Measurements from ENCODE around the gene NR3C2. TPM values are rescaled to one million over a fixed set of nuclear protein-coding genes. Genes with fewer than 3 reads are reported as not detected.

The NR3C2 gene
- polyA plus RNA-seq, 1 experiment = 0.14 TPM

DNA sequence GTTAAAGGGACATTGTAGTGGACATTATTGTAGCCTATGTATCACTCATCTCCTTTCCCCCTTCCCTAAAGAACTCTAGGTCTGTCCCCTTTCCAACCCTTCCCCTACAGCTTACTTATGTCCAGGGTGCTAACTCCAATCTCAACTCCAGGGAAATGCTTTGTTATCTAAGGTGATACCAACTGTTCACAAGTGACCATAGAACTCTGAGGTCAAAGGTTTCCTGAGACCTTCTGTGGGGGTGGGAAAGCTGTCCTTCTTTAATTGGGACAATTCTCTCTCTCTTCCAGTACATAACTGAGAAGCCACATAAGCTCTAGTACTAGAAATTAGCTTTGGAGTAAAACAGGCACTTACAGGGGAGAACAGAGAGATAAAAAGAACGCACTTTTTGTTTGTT, 212.4 kb downstream of the NR3C2 start:
- CTCF ChIA-PET = no interaction called here

DNA sequence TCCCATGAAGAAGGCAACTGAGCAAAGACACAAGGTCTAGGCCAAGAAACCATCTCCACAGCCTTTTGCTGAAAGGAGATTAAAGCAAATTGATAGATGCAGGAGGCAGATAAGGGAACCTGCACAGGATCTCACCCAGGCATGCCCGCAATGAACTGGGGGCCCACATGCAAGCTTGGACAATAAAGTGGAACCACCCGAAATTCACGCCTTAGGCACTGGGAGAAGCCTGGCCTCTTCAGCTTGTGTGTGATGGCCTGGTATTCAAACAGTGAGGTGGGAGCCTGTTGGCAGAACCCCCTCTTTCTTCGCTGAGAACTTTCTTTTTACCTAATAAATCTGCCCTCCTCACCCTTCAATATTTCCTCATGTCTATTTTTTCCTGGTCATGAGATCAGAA, 213.2 kb downstream of the NR3C2 start:
- Histone ChIP-seq H3K27me3 (ENCODE audit: control insufficient read depth, insufficient read depth, low read length) (no peaks in the 10 kb centered on the region), H3K4me3 (ENCODE audit: low read depth, low read length) (no peak overlapping the region), H3K27ac (ENCODE audit: low read depth, low read length) (no peak overlapping the region), H3K9me3 (ENCODE audit: control insufficient read depth, insufficient read depth, low read length) (no peaks in the 10 kb centered on the region)
- no peak for DNase-seq (ENCODE audit: low read depth, low spot score)
- POLR2A ChIA-PET = no interaction called here
- TF ChIP-seq, protein P1, sequence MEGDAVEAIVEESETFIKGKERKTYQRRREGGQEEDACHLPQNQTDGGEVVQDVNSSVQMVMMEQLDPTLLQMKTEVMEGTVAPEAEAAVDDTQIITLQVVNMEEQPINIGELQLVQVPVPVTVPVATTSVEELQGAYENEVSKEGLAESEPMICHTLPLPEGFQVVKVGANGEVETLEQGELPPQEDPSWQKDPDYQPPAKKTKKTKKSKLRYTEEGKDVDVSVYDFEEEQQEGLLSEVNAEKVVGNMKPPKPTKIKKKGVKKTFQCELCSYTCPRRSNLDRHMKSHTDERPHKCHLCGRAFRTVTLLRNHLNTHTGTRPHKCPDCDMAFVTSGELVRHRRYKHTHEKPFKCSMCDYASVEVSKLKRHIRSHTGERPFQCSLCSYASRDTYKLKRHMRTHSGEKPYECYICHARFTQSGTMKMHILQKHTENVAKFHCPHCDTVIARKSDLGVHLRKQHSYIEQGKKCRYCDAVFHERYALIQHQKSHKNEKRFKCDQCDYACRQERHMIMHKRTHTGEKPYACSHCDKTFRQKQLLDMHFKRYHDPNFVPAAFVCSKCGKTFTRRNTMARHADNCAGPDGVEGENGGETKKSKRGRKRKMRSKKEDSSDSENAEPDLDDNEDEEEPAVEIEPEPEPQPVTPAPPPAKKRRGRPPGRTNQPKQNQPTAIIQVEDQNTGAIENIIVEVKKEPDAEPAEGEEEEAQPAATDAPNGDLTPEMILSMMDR (IDR thresholded peaks at IDR 0.05; ENCODE audit: low read depth, low read length) = no peak
- CTCF ChIA-PET = no interaction called here

More for the DNA sequence above, 212.4 kb downstream of the NR3C2 start:
- Histone ChIP-seq H3K27me3 (ENCODE audit: control insufficient read depth, insufficient read depth, low read length) (no peaks in the 10 kb centered on the region), H3K9me3 (ENCODE audit: control insufficient read depth, insufficient read depth, low read length) (no peaks in the 10 kb centered on the region), H3K4me3 (ENCODE audit: low read depth, low read length) (no peak overlapping the region), H3K27ac (ENCODE audit: low read depth, low read length) (no peak overlapping the region)
- TF ChIP-seq, protein P1 (IDR thresholded peaks at IDR 0.05; ENCODE audit: low read depth, low read length) = no peak
- no peak for DNase-seq (ENCODE audit: low read depth, low spot score)
- POLR2A ChIA-PET = no interaction called here

DNA sequence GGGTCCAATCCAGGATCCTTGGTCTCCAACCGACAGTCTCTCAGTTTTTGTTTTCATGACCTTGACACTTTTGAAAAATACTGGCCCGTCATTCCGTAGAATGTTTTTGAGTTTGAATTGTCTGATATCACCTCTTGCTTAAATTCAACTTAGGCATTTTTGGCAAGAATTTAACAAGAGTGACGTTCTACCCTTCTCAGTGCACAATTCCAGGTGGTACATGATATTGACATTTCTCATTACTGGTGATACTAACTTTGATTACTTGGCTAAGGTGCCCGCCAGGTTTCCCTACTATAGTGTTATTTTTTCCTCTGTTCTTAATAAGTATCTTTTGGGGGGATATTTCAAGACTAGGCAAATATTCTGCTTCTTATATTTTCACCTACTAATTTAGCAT, 215.1 kb downstream of the NR3C2 start:
- H3K4me3 ChIP-seq (ENCODE audit: low read depth, low read length) = no peak overlapping the region
- no peak for DNase-seq (ENCODE audit: low read depth, low spot score)
- TF ChIP-seq, protein P1 (IDR thresholded peaks at IDR 0.05; ENCODE audit: low read depth, low read length) = no peak
- ChIA-PET POLR2A (no interaction called here), CTCF (no interaction called here)
- H3K27me3 ChIP-seq (ENCODE audit: control insufficient read depth, insufficient read depth, low read length) = no peaks in the 10 kb centered on the region
- H3K27ac ChIP-seq (ENCODE audit: low read depth, low read length) = no peak overlapping the region
- H3K9me3 ChIP-seq (ENCODE audit: control insufficient read depth, insufficient read depth, low read length) = no peaks in the 10 kb centered on the region

DNA sequence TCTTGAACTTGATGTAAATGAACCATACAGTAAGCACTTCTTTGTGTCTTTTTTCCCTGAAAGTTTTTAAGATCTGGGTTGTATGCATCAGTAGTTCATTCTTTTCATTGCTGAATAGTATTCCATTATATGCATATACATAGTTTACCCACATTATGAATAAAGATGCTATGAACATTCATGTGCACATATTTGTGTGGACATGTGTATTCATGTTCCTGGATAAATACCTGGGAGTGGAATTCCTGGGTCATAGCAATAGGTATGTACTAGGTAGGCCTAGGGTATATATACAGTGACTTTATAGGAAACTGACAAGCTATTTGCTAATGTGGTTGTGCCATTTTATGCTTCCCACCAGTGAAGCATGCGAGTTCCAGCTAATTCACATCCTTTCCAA, 215.9 kb downstream of the NR3C2 start:
- ChIA-PET CTCF (no interaction called here), POLR2A (no interaction called here)
- Histone ChIP-seq H3K27me3 (ENCODE audit: control insufficient read depth, insufficient read depth, low read length) (no peaks in the 10 kb centered on the region), H3K27ac (ENCODE audit: low read depth, low read length) (no peak overlapping the region), H3K9me3 (ENCODE audit: control insufficient read depth, insufficient read depth, low read length) (no peaks in the 10 kb centered on the region), H3K4me3 (ENCODE audit: low read depth, low read length) (no peak overlapping the region)
- DNase-seq (ENCODE audit: low read depth, low spot score) = no peak
- TF ChIP-seq, protein P1 (IDR thresholded peaks at IDR 0.05; ENCODE audit: low read depth, low read length) = no peak

DNA sequence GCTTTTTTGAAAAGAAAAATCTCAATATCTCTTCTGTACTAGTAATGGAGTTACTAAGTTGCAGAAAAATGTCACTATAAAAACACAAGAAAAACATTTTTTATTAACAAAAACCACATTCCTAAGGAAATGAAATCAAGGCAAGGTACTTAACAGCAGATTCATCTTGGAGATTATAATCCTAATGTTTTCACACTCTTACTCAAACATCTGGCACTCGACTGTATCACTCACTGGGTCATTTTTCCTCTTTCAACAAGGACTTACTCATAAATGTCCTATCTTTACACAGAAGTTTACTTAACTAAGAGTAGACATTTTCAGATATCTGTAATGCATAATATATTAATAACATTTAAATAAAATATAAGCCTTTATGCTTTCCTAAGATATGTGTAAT, 216.6 kb downstream of the NR3C2 start:
- Histone ChIP-seq H3K27ac (ENCODE audit: low read depth, low read length) (no peak overlapping the region), H3K27me3 (ENCODE audit: control insufficient read depth, insufficient read depth, low read length) (no peaks in the 10 kb centered on the region), H3K4me3 (ENCODE audit: low read depth, low read length) (no peak overlapping the region), H3K9me3 (ENCODE audit: control insufficient read depth, insufficient read depth, low read length) (no peaks in the 10 kb centered on the region)
- TF ChIP-seq, protein P1 (IDR thresholded peaks at IDR 0.05; ENCODE audit: low read depth, low read length) = no peak
- CTCF ChIA-PET = no interaction called here
- POLR2A ChIA-PET = no interaction called here
- DNase-seq (ENCODE audit: low read depth, low spot score) = no peak

Data from AG04450 (cell line).